HepG2 (cell line): ENCODE measurements around the gene NRSN2. TPM values are rescaled to one million over a fixed set of nuclear protein-coding genes. Genes with fewer than 3 reads are reported as not detected.
A peak's percentile ranks its signal among the peaks of the same experiment; 100 is the strongest.

ENCODE experiments used
- BATF2 ChIP-seq: sonication (generic); formaldehyde crosslinking; IDR thresholded peaks from 2 replicates; pipeline ENCODE4 v1.8.0; 2022; ENCODE audit warnings: mild to moderate bottlenecking, missing genetic modification reagents, moderate library complexity
- BCLAF1 ChIP-seq: fragments of 450-650 bp; IDR thresholded peaks from 2 replicates; pipeline ENCODE4 v1.6.1; 2017; ENCODE audit warnings: mild to moderate bottlenecking
- DDIT3 ChIP-seq: sonication (generic); formaldehyde crosslinking; IDR thresholded peaks from 2 replicates; pipeline ENCODE4 v1.4.0; 2020; ENCODE audit warnings: mild to moderate bottlenecking, missing genetic modification reagents
- DMAP1 ChIP-seq: IDR thresholded peaks from 2 replicates; pipeline ENCODE4 v1.6.1; 2016
- DZIP1 ChIP-seq: sonication (generic); formaldehyde crosslinking; IDR thresholded peaks from 2 replicates; pipeline ENCODE4 v1.5.0; 2020; ENCODE audit warnings: mild to moderate bottlenecking, missing genetic modification reagents
- FOXJ3 ChIP-seq: sonication (generic); formaldehyde crosslinking; IDR thresholded peaks from 2 replicates; pipeline ENCODE4 v1.4.0; 2020; ENCODE audit warnings: missing genetic modification reagents, mild to moderate bottlenecking, borderline replicate concordance
- KDM1A ChIP-seq: IDR thresholded peaks from 2 replicates; pipeline ENCODE4 v1.6.1; 2016; ENCODE audit warnings: missing compliant biosample characterization
- PCBP1 ChIP-seq: fragments of 200-400 bp; formaldehyde crosslinking; IDR thresholded peaks from 2 replicates; pipeline ENCODE4 v1.6.1; 2017; ENCODE audit warnings: mild to moderate bottlenecking, low read depth, low read length, borderline replicate concordance
- RELA ChIP-seq: sonication (generic); formaldehyde crosslinking; IDR thresholded peaks from 2 replicates; pipeline ENCODE4 v1.4.0; 2020; ENCODE audit warnings: missing genetic modification reagents
- THAP8 ChIP-seq: sonication (generic); formaldehyde crosslinking; IDR thresholded peaks from 2 replicates; pipeline ENCODE4 v1.5.1; 2020; ENCODE audit warnings: missing genetic modification reagents, mild to moderate bottlenecking, borderline replicate concordance
- THYN1 ChIP-seq: sonication (generic); formaldehyde crosslinking; IDR thresholded peaks from 2 replicates; pipeline ENCODE4 v1.8.1; 2023; ENCODE audit warnings: low read depth, mild to moderate bottlenecking, moderate library complexity, missing genetic modification reagents, borderline replicate concordance
- ZBTB1 ChIP-seq: sonication (generic); formaldehyde crosslinking; IDR thresholded peaks from 2 replicates; pipeline ENCODE4 v1.4.0; 2020; ENCODE audit warnings: missing genetic modification reagents, borderline replicate concordance
- ZMAT5 ChIP-seq: sonication (generic); formaldehyde crosslinking; IDR thresholded peaks from 2 replicates; pipeline ENCODE4 v1.5.0; 2020; ENCODE audit warnings: mild to moderate bottlenecking, low read depth, missing genetic modification reagents, borderline replicate concordance
- ZNF331 ChIP-seq: sonication (generic); formaldehyde crosslinking; IDR thresholded peaks from 2 replicates; pipeline ENCODE4 v1.4.0; 2020; ENCODE audit warnings: missing genetic modification reagents
- ZNF549 ChIP-seq: sonication (generic); formaldehyde crosslinking; IDR thresholded peaks from 2 replicates; pipeline ENCODE4 v1.5.0; 2020; ENCODE audit warnings: missing genetic modification reagents
- ZNF567 ChIP-seq: sonication (generic); formaldehyde crosslinking; IDR thresholded peaks from 2 replicates; pipeline ENCODE4 v1.8.1; 2023; ENCODE audit warnings: mild to moderate bottlenecking, missing genetic modification reagents, borderline replicate concordance
- ZNF710 ChIP-seq: sonication (generic); formaldehyde crosslinking; IDR thresholded peaks from 2 replicates; pipeline ENCODE4 v1.5.0; 2020; ENCODE audit warnings: mild to moderate bottlenecking, missing genetic modification reagents, borderline replicate concordance
- ZNF83 ChIP-seq: sonication (generic); formaldehyde crosslinking; IDR thresholded peaks from 2 replicates; pipeline ENCODE4 v1.4.0; 2020; ENCODE audit warnings: missing genetic modification reagents, mild to moderate bottlenecking, borderline replicate concordance
- polyA plus RNA-seq, 8 experiments: library from polyadenylated mRNA; depleted of rRNA in 3 of 8; stranded (reverse) in 7 of 8; unstranded in 1 of 8; fragments of >200 nt; fragmentation: Illumina TruSeq in 4 of 8; extraction: Trizol in 4 of 8; gene quantifications; 2 replicates each; pipeline versions ENCODE4 v1.2.1 to v1.2.3, GENCODE V29; 2011 to 2016; ENCODE audit warnings: low read depth in 4 of 8, missing spikeins in 1 of 8, mixed read lengths in 1 of 8; ENCODE audit not compliant: insufficient read depth in 1 of 8
- total RNA-seq, 5 experiments: library from RNA; depleted of rRNA; stranded (reverse); fragments of >200 nt; fragmentation: Illumina TruSeq; extraction: Trizol; gene quantifications; 2 replicates each; pipeline ENCODE4 v1.2.3, GENCODE V29; 2016; ENCODE audit warnings: low read depth in 1 of 5

The NRSN2 gene
- total and polyA plus RNA-seq, 2 of the 13 experiments (the other 11 are each of a cell fraction or from before 2014, with no cell fraction given), result 32.3 to 49.4 TPM

- TF ChIP-seq BCLAF1, result no peak
- TF ChIP-seq ZBTB1 (CRISPR knock-in tag), result no peak
- TF ChIP-seq ZNF83 (CRISPR knock-in tag), result no peak
- TF ChIP-seq THYN1, result peak; percentile 86; the same call in 1 of the 2 replicates
- TF ChIP-seq BATF2 (CRISPR knock-in tag), result no peak
- no peak for TF ChIP-seq KDM1A (CRISPR knock-in tag)
- TF ChIP-seq ZNF549 (CRISPR knock-in tag), result no peak
- TF ChIP-seq DMAP1 (CRISPR knock-in tag), result peak; percentile 87
- TF ChIP-seq THAP8 (CRISPR knock-in tag), result no peak
- peak; percentile 28; the same call in 1 of the 2 replicates for TF ChIP-seq RELA (CRISPR knock-in tag)
- TF ChIP-seq ZMAT5 (CRISPR knock-in tag), result no peak
- TF ChIP-seq ZNF710 (CRISPR knock-in tag), result no peak
- 0 out of 2 replicates have a peak, but pooled peaks have one; percentile 60 for TF ChIP-seq ZNF567 (CRISPR knock-in tag)
- TF ChIP-seq FOXJ3 (CRISPR knock-in tag), result peak; percentile 43; the same call in 1 of the 2 replicates
- no peak for TF ChIP-seq DZIP1 (CRISPR knock-in tag)
- TF ChIP-seq DDIT3 (CRISPR knock-in tag), result no peak
- TF ChIP-seq PCBP1, result peak; percentile 97; the same call in 1 of the 2 replicates
- TF ChIP-seq ZNF331 (CRISPR knock-in tag), result no peak
These were observed 19.5 kb upstream of the NRSN2 start (continued) for GRCh38 chr20:327186-328026.
